Adrenal gland (tissue), 12 donors: ENCODE results near the gene MAGEC3. TPM values are rescaled to one million over a fixed set of nuclear protein-coding genes. Genes with fewer than 3 reads are reported as not detected.

Experiments used
- DNase-seq, 7 donors: peaks; one replicate each; pipeline ENCODE4 v3.0.0-alpha.2; 2019 to 2020
- H3K27ac ChIP-seq, 5 donors: fragments of 200-600 bp; sonication (generic) in 4 of 5; 1 replicate in 3 of 5; 2 replicates in 2 of 5; pipeline versions ENCODE4 v1.5.1 to v1.8.0; 2016 to 2020; ENCODE audit warnings: mild to moderate bottlenecking in 1 of 5
- H3K27me3 ChIP-seq: fragments of 200-600 bp; 2 replicates; pipeline ENCODE4 v1.8.0; 2021
- H3K36me3 ChIP-seq, 2 donors: fragments of 200-600 bp; replicated peaks in 1 of 2; 1 replicate in 1 of 2; 2 replicates in 1 of 2; pipeline versions ENCODE4 v1.5.1 to v1.8.0; 2018 to 2022
- H3K4me1 ChIP-seq, 2 donors: fragments of 200-600 bp; replicated peaks in 1 of 2; 1 replicate in 1 of 2; 2 replicates in 1 of 2; pipeline versions ENCODE4 v1.5.1 to v1.8.0; 2018 to 2021
- H3K4me3 ChIP-seq, 4 donors: fragments of 200-600 bp; sonication (generic) in 3 of 4; one replicate each; pipeline ENCODE4 v1.5.1; 2016 to 2018
- H3K9me3 ChIP-seq, 3 donors: fragments of 200-600 bp; sonication (generic) in 1 of 3; replicated peaks in 1 of 3; 1 replicate in 2 of 3; 2 replicates in 1 of 3; pipeline versions ENCODE4 v1.5.1 to v1.8.0; 2016 to 2021
- CTCF ChIP-seq, 6 experiments: fragments of 450-650 bp in 4 of 6; fragments of 200-600 bp in 2 of 6; sonication (generic) in 1 of 6; IDR thresholded peaks; 1 replicate in 5 of 6; 2 replicates in 1 of 6; pipeline versions ENCODE4 v1.5.1 to v1.8.0; 2016 to 2021; ENCODE audit warnings: antibody characterized with exemption in 6 of 6, mild to moderate bottlenecking in 2 of 6, moderate library complexity in 1 of 6
- POLR2A ChIP-seq, 2 donors: fragments of 450-650 bp; IDR thresholded peaks; one replicate each; pipeline ENCODE4 v1.6.1; 2017; ENCODE audit warnings: antibody characterized with exemption in 2 of 2, mild to moderate bottlenecking in 2 of 2, moderate library complexity in 1 of 2
- WGBS, 4 donors: extraction: QIAGEN DNeasy Blood & Tissue Kit in 2 of 4; methylation state at CpG; one replicate each; pipeline versions ENCODE4 v1.1.5 to v1.1.7; 2013 to 2017; 5-methylcytosine and 5-hydroxymethylcytosine counted together
- intact Hi-C, 2 donors: fragments of 100-400 bp; cut with DNase I; formaldehyde crosslinking; loops; one replicate each; pipeline versions ENCODE4 v1.14.1 to v1.15.0; 2022 to 2023
- polyA plus RNA-seq, 3 donors: library from polyadenylated mRNA; stranded (reverse); fragments of 200-250 nt in 2 of 3; fragments of 350-450 nt in 1 of 3; fragmentation: Illumina TruSeq in 1 of 3; extraction: RNeasy Lipid Tissue Mini Kit (QIAGEN cat#74804) in 1 of 3; gene quantifications; one replicate each; pipeline ENCODE4 v1.2.3, GENCODE V29; 2013 to 2014
- total RNA-seq, 9 donors: library from RNA; depleted of rRNA in 4 of 9; stranded (reverse); fragments of >200 nt in 4 of 9; fragments of 120-200 nt in 1 of 9; fragmentation: NEBNext Ultra II Directional in 1 of 9; extraction: Animal tissue kit (Norgen Biotek cat#: 25700) in 1 of 9; gene quantifications; one replicate each; pipeline versions ENCODE4 v1.1.0 to v1.2.4, GENCODE V29; 2013 to 2023
- donor health status: healthy with polysubstance abuse.
- donor health status: Bipolar disorder and iron deficiency.
- donor health status: DM: yes; HTN: yes; CAD: no.
- donor health status: DM: no; HTN: no; CAD: no.
- donor health status: DM: no; HTN: no; CAD: no.
- donor health status: DM: yes; HTN: yes; CAD: no.

Gene MAGEC3
- total and polyA plus RNA-seq, 12 donors = 0.13 to 0.48 TPM; not detected in 10

- H3K27me3 ChIP-seq = no peaks in the 10 kb centered on the region
- DNase-seq = no peak
- 58 to 78% (median 70%) methylated on average over 2 of the region's 2 CpGs for WGBS, 4 donors
- intact Hi-C loops = no loop called here
- no peak for TF ChIP-seq POLR2A (IDR thresholded peaks at IDR 0.05)
- no peak for TF ChIP-seq CTCF (IDR thresholded peaks at IDR 0.05)
- H3K4me3 ChIP-seq = no peak overlapping the region
- H3K36me3 ChIP-seq = no peaks in the 10 kb centered on the region
- no peaks in the 10 kb centered on the region for H3K4me1 ChIP-seq
- no peak overlapping the region for H3K27ac ChIP-seq
- H3K9me3 ChIP-seq = no peaks in the 10 kb centered on the region
Measured at GRCh38 chrX:141941234-141941633, 103.1 kb downstream of the MAGEC3 start.

- H3K9me3 ChIP-seq = no peaks in the 10 kb centered on the region
- 66 to 90% (median 71%) methylated on average over 5 to 7 of the region's 7 CpGs for WGBS, 4 donors
- no peak overlapping the region for H3K27ac ChIP-seq
- TF ChIP-seq CTCF (IDR thresholded peaks at IDR 0.05) (no peak), POLR2A (IDR thresholded peaks at IDR 0.05) (no peak)
- no peak overlapping the region for H3K4me3 ChIP-seq
- DNase-seq = no peak
- H3K36me3 ChIP-seq = no peaks in the 10 kb centered on the region
- no peaks in the 10 kb centered on the region for H3K27me3 ChIP-seq
- H3K4me1 ChIP-seq = no peaks in the 10 kb centered on the region
- intact Hi-C loops = no loop called here
Measured at GRCh38 chrX:141945426-141945825, 107.3 kb downstream of the MAGEC3 start.

GRCh38 chrX:141947350-141947749, 109.2 kb downstream of the MAGEC3 start:
- no peak for TF ChIP-seq CTCF (IDR thresholded peaks at IDR 0.05)
- TF ChIP-seq POLR2A (IDR thresholded peaks at IDR 0.05) = no peak
- Histone ChIP-seq H3K36me3 (no peaks in the 10 kb centered on the region), H3K27me3 (no peaks in the 10 kb centered on the region), H3K4me3 (no peak overlapping the region), H3K9me3 (no peaks in the 10 kb centered on the region), H3K4me1 (no peaks in the 10 kb centered on the region), H3K27ac (no peak overlapping the region)
- intact Hi-C loops = no loop called here
- WGBS, 4 donors = 74 to 93% (median 84%) methylated on average over 2 to 3 of the region's 3 CpGs
- DNase-seq = no peak

Other genes starting within 250 kb of the MAGEC3 start
- not detected for gene SPANXA2, start 248.6 kb upstream of the MAGEC3 start, total RNA-seq
- not detected for gene SPANXA2, start 248.6 kb upstream of the MAGEC3 start, polyA plus RNA-seq
- gene SPANXD, start 139.6 kb upstream of the MAGEC3 start, total RNA-seq = not detected
- not detected for gene SPANXD, start 139.6 kb upstream of the MAGEC3 start, polyA plus RNA-seq
- not detected for gene MAGEC1, start 65.6 kb downstream of the MAGEC3 start, total RNA-seq
- gene MAGEC1, start 65.6 kb downstream of the MAGEC3 start, polyA plus RNA-seq = not detected